OCI-LY1 (cell line): ENCODE data around the gene NRP1.

ENCODE experiments used
- H2AFZ ChIP-seq: fragments of 200-600 bp; sonication (generic), shearing (Covaris generic); 2 replicates; pipeline ENCODE4 v1.6.0; 2014; ENCODE audit warnings: antibody characterized with exemption, mild to moderate bottlenecking, low read length
- H3F3A ChIP-seq: fragments of 200-600 bp; sonication (generic), shearing (Covaris generic); 2 replicates; pipeline ENCODE4 v1.6.0; 2014; ENCODE audit warnings: mild to moderate bottlenecking, antibody characterized with exemption, low read length, moderate library complexity; ENCODE audit not compliant: insufficient read depth
- H3K27ac ChIP-seq: fragments of 200-600 bp; sonication (generic); 2 replicates; pipeline ENCODE4 v1.5.1; 2014; ENCODE audit warnings: low read length, mixed run types, mild to moderate bottlenecking, low read depth; ENCODE audit not compliant: poor library complexity, severe bottlenecking
- H3K27me3 ChIP-seq: fragments of 200-600 bp; sonication (generic); 2 replicates; pipeline ENCODE4 v1.6.0; 2014; ENCODE audit warnings: antibody characterized with exemption, mild to moderate bottlenecking, low read length, moderate library complexity; ENCODE audit not compliant: insufficient read depth
- H3K36me3 ChIP-seq: fragments of 200-600 bp; sonication (generic); 2 replicates; pipeline ENCODE4 v1.6.1; 2014; ENCODE audit warnings: mild to moderate bottlenecking, antibody characterized with exemption, low read length, moderate library complexity, mixed read lengths; ENCODE audit not compliant: insufficient read depth
- H3K4me1 ChIP-seq: fragments of 200-600 bp; sonication (generic); 2 replicates; pipeline ENCODE4 v1.5.1; 2014; ENCODE audit warnings: mild to moderate bottlenecking, low read length, moderate library complexity; ENCODE audit not compliant: insufficient read depth, severe bottlenecking
- H3K4me2 ChIP-seq: fragments of 200-600 bp; sonication (generic), shearing (Covaris generic); 2 replicates; pipeline ENCODE4 v1.6.1; 2014; ENCODE audit warnings: low read length
- H3K4me3 ChIP-seq: fragments of 200-600 bp; sonication (generic); 2 replicates; pipeline ENCODE4 v1.5.1; 2014; ENCODE audit warnings: low read length, low read depth, mild to moderate bottlenecking, mixed read lengths; ENCODE audit not compliant: poor library complexity, severe bottlenecking
- H3K79me2 ChIP-seq: fragments of 200-600 bp; shearing (Covaris generic); 2 replicates; pipeline ENCODE4 v1.6.1; 2016; ENCODE audit warnings: mixed run types, low read length, mixed read lengths; ENCODE audit not compliant: insufficient read depth
- H3K9ac ChIP-seq: fragments of 200-600 bp; sonication (generic), shearing (Covaris generic); 2 replicates; pipeline ENCODE4 v1.6.1; 2014; ENCODE audit warnings: mild to moderate bottlenecking, low read length, mixed read lengths
- H3K9me2 ChIP-seq: fragments of 200-600 bp; sonication (generic), shearing (Covaris generic); 2 replicates; pipeline ENCODE4 v1.6.1; 2014; ENCODE audit warnings: low read depth, mild to moderate bottlenecking, low read length, mixed read lengths
- H3K9me3 ChIP-seq: fragments of 200-600 bp; shearing (Covaris generic); 2 replicates; pipeline ENCODE4 v1.6.1; 2014; ENCODE audit warnings: low read length, mixed read lengths
- H4K20me1 ChIP-seq: fragments of 200-600 bp; sonication (generic), shearing (Covaris generic); 2 replicates; pipeline ENCODE4 v1.6.0; 2016; ENCODE audit warnings: mild to moderate bottlenecking, low read length; ENCODE audit not compliant: insufficient read depth
- CTCF ChIP-seq: fragments of 200-600 bp; sonication (generic), shearing (Covaris generic); IDR thresholded peaks from 2 replicates; pipeline ENCODE4 v1.5.1; 2017; ENCODE audit warnings: mild to moderate bottlenecking, antibody characterized with exemption, low read length, moderate library complexity, mixed read lengths
- EZH2 ChIP-seq: fragments of 200-600 bp; sonication (generic), shearing (Covaris generic); IDR thresholded peaks from 2 replicates; pipeline ENCODE4 v1.8.0; 2017; ENCODE audit warnings: borderline replicate concordance, mixed run types, mild to moderate bottlenecking, antibody characterized with exemption, low read length, moderate library complexity, mixed read lengths

Gene NRP1

GRCh38 chr10:33315891-33316290 is 18.6 kb downstream of the NRP1 start:
- no peak overlapping the region for H3K4me3 ChIP-seq
- no peaks in the 10 kb centered on the region for H3K36me3 ChIP-seq

GRCh38 chr10:33314811-33315561 is 19.5 kb downstream of the NRP1 start:
- no peaks in the 10 kb centered on the region for H3K36me3 ChIP-seq
- H3K9me2 ChIP-seq, result no peaks in the 10 kb centered on the region
- H3K9ac ChIP-seq, result no peak overlapping the region
- H3K4me2 ChIP-seq, result no peak overlapping the region
- H2AFZ ChIP-seq, result no peak overlapping the region
- no peak overlapping the region for H3K27ac ChIP-seq
- H3F3A ChIP-seq, result no peaks in the 10 kb centered on the region
- H3K4me1 ChIP-seq, result no peaks in the 10 kb centered on the region
- no peaks in the 10 kb centered on the region for H3K27me3 ChIP-seq
- H3K4me3 ChIP-seq, result no peak overlapping the region
- H4K20me1 ChIP-seq, result no peaks in the 10 kb centered on the region
- TF ChIP-seq EZH2 (no peak), CTCF (no peak)
- H3K9me3 ChIP-seq, result no peaks in the 10 kb centered on the region
- H3K79me2 ChIP-seq, result no peaks in the 10 kb centered on the region

More at GRCh38 chr10:33315891-33316290, 18.6 kb downstream of the NRP1 start:
- Histone ChIP-seq H2AFZ (no peak overlapping the region), H3K9me3 (no peaks in the 10 kb centered on the region), H3K79me2 (no peaks in the 10 kb centered on the region), H3K4me1 (no peaks in the 10 kb centered on the region), H3K9ac (no peak overlapping the region), H3K4me2 (no peak overlapping the region), H3F3A (no peaks in the 10 kb centered on the region), H3K27ac (no peak overlapping the region), H3K9me2 (no peaks in the 10 kb centered on the region), H3K27me3 (no peaks in the 10 kb centered on the region), H4K20me1 (no peaks in the 10 kb centered on the region)
- TF ChIP-seq CTCF (no peak), EZH2 (no peak)

- TF ChIP-seq CTCF (no peak), EZH2 (no peak)
- Histone ChIP-seq H3K27me3 (no peaks in the 10 kb centered on the region), H3K79me2 (no peaks in the 10 kb centered on the region), H3K4me1 (no peaks in the 10 kb centered on the region), H3K36me3 (no peaks in the 10 kb centered on the region), H3K4me2 (no peak overlapping the region), H3K9ac (no peak overlapping the region), H3K27ac (no peak overlapping the region), H3K9me2 (no peaks in the 10 kb centered on the region), H3K4me3 (no peak overlapping the region), H3F3A (no peaks in the 10 kb centered on the region), H4K20me1 (no peaks in the 10 kb centered on the region), H2AFZ (no peak overlapping the region), H3K9me3 (no peaks in the 10 kb centered on the region)
Observed at GRCh38 chr10:33311640-33312039, 22.8 kb downstream of the NRP1 start.
